Measurements from ENCODE around the gene MXRA5.
"Not testable (repeated sequence)": the region's sequence is repeated elsewhere in the genome, so short reads cannot be mapped to it uniquely, and the experiment has no call there.

Gene MXRA5

GRCh38 chrX:3346501-3347259 is at the start of gene MXRA5:
Gene MXRA5, minus strand, starts transcription at chrX:3346652. Its CDS starts 2,819 bp downstream, at chrX:3343833.
- DNase-seq (ENCODE audit: low read depth): peak; percentile 61

DNA sequence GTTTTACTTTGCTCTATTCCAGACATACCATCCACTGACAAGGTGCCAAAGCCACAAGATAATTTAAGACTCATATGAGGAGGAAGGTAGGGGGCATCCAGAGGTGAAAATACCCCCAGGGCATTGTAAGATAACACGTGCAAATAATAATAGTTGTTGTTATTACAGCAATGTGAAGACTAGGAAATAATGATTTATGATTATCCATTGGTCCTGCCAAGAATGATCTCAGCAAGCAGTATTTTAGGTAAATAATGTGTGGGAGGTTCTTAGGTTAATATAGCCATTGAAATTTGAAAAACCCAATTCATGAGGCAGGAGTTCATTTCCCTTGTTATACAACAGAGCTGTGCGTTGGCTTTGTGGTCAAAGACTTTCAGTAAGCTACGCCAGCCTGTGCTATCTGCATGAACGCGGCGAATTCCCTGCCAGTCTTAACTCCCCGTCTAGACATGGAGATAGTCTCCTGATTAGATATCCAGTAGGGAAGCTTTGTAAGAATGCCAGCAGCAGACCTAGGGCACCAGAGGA is 47.2 kb upstream of the MXRA5 start:
- DNase-seq (ENCODE audit: low read depth): no peak

GRCh38 chrX:3393178-3393577 is 46.7 kb upstream of the MXRA5 start:
- DNase-seq (ENCODE audit: low read depth): peak; percentile 31

GRCh38 chrX:3388457-3388856 is 42.0 kb upstream of the MXRA5 start:
- no peak for DNase-seq (ENCODE audit: low read depth)

DNA sequence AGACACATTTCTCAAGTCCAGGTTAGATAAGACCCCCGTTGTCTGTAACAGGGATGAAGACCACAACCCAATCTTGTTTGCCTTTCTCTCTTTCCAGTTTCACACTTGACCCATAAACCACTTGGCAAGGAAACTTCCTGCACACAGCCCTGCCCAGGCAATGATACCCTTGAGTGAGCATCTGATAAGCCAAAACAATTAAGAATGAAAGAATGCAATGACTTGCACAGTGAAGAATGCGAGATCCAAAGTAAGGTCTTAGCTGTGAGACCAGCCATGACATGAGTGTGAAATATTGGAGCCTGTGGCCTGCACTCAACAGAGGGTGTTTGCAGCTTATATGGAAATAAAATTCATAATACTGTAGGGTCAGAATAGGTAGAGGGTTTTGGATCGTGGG is 37.9 kb upstream of the MXRA5 start:
- peak; percentile 63 for DNase-seq (ENCODE audit: low read depth)

- DNase-seq (ENCODE audit: low read depth): no peak
These were observed 34.2 kb upstream of the MXRA5 start for GRCh38 chrX:3380603-3381002.

GRCh38 chrX:3379111-3379510 is 32.7 kb upstream of the MXRA5 start:
- no peak for DNase-seq (ENCODE audit: low read depth)

GRCh38 chrX:3378156-3378555 is 31.7 kb upstream of the MXRA5 start:
- DNase-seq (ENCODE audit: low read depth): no peak

GRCh38 chrX:3377560-3377959 is 31.1 kb upstream of the MXRA5 start:
- no peak for DNase-seq (ENCODE audit: low read depth)

DNA sequence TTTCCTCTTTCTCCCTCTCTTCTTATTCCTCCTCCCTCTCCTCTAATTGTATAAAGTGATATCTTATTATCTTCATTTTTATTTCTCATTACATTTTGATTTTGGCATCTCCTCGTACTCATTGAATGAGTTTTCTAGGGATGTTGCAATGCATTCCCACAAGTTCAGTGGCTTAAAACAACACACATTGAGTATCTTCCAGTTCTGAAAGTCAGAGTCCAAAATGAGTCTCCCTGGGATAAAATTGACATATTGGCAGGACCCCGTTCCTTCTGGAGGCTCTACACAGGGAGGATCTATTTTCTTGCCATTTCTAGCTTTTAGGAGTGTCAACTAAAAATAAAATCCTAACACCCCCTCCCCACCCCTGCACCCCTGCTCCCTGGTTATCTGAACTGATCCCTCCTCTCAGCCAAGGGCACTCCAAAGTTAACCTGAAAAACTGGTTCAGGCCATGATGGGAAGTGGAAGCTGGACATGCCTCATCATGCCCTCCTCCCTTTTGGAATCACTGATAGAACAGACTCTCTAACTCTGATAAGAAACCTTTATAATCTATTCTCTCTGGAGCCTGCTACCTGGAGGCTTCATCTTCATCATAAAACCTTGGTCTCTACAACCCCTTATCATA is 29.5 kb upstream of the MXRA5 start:
- not testable (repeated sequence) for DNase-seq (ENCODE audit: low read depth)

- DNase-seq (ENCODE audit: low read depth): no peak
These were observed 27.8 kb upstream of the MXRA5 start for GRCh38 chrX:3374108-3374800.

DNA sequence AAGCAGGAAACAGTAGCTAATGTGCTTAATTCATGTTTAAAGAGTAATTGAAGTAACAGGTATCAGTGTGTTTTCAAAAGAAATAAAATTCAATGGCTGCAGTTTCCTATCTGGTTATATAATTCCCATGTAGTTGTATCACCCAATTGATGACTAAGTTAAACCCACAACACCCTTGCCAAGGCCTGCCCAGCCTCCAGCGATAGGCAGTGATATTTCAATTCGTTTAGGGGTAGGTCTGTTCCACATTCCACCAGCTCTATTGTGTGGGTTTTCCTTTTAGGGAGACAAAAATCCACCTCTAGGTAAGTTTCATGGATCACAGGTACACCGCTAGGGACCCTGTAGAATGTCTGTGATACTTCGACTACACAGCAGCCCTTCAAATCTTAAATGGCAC is 24.7 kb upstream of the MXRA5 start:
- DNase-seq (ENCODE audit: low read depth): no peak

DNA sequence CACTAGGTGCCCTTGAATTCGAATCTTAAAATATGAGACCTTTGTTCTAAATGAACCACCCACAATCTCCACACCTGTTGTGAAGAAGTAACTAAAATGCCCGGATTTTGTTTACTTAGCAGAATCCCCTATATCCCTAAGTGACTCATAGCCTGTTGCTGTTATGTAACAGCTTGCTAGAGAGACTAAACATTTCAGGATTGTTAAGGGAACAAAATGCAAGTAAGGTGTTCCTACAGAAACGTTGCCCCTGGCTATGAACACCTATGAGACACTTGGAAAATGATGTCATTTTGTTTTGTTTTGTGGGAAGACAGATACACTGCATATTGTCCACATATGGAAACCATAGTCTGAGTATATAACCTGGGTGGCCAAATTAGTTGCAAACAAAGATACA is 24.2 kb upstream of the MXRA5 start:
- no peak for DNase-seq (ENCODE audit: low read depth)

DNA sequence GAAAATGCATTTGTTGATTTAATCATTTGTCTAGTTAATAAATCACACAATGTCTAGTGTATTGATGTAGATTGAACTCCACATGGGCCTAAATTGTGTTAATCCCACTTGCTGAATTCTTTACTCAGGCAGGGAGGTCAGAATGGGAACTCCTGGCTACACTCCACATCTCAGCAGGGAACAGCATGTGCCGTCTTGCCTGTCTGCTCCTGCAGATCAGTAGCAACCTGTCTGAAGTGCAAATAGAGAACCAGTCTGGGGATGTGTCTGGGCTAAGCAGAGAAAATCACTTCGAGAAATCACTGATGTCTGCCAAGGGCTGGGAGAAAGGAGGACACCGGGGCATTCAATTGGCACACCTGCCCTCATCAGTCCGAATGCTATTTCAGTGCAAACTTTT is 16.5 kb upstream of the MXRA5 start:
- no peak for DNase-seq (ENCODE audit: low read depth)

GRCh38 chrX:3360881-3361280 is 14.4 kb upstream of the MXRA5 start:
- DNase-seq (ENCODE audit: low read depth): no peak

DNA sequence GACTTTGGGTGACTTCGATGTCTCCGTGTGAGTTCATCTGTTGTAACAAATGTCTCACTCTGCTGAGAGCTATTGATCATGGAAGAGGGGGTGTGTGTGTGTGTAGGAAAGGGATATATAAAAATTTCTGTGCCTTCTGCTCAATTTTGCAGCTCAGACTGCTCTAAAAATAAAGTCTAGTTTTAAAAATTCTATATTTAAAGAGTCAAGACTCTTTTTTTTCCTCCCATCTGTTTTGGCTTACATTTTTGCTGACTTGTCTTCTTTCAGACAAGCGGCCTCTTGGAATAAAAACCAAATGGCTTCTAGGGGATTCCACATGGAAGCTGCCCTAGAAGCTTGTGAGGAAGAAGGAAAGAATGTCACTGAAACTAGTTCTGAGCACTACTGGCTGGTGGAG is 6.3 kb upstream of the MXRA5 start:
- DNase-seq (ENCODE audit: low read depth): not testable (repeated sequence)

DNA sequence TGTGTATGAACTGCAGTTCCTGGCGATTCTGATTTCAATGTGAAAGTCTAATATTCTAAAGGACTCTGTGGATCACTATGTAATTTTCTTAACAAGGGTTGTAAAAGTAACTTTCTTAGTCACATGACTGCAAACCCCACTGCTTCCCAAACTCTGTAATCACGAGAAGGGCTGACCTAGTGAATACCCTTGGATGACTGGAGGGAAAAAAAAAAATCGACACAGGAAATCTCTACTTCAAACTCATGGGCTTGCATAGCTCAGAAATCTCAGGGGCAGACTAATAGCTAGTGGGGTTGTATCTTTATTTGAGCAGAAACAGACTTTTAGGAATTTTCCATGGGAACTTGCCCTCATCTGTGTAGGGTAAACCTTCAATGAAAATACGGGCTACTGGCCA is 4.8 kb upstream of the MXRA5 start:
- DNase-seq (ENCODE audit: low read depth): peak; percentile 17

GRCh38 chrX:3348191-3348590 is 1.7 kb upstream of the MXRA5 start:
- DNase-seq (ENCODE audit: low read depth): no peak

- DNase-seq (ENCODE audit: low read depth): peak; percentile 73
These were observed 916 bp downstream of the MXRA5 start for GRCh38 chrX:3345281-3346191.

DNA sequence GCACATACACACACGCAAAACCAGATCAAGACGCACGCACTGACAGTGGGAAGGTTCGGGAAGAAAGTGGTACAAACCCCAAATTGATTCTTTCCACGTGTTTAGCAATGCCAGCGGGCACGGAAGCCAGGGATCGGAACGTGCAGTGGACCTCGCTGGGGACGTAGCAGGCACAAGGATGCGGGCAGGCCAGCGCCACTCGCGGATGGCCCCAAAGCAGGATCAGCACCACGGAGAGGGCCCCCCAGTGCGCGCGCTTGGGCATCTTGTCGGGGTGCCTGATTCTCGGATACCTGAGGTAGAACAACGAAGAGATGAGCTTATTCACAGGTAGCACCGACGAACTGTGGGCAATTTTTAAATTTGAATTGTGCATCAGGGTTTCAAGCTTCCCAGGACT is 2.9 kb downstream of the MXRA5 start:
- peak; percentile 2 for DNase-seq (ENCODE audit: low read depth)

DNA sequence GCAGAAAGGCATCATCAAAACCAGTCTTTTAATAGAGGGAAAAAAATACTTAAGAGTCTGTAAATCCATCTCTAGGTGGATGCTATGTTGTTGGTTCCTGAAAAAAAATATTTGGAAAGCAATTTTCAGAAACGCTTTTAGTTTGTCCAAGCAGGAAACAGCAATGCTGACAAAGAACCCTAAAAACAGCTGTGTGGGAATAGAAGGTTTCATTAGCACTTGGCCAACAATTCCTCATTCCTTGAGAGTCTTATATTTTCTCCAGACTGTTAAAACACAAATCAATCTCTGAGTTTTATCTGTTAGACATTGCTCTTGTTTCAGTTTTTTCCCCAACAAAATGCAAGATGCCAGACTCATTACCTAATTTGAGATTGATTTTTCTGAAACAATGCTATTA is 6.4 kb downstream of the MXRA5 start:
- DNase-seq (ENCODE audit: low read depth): no peak

DNA sequence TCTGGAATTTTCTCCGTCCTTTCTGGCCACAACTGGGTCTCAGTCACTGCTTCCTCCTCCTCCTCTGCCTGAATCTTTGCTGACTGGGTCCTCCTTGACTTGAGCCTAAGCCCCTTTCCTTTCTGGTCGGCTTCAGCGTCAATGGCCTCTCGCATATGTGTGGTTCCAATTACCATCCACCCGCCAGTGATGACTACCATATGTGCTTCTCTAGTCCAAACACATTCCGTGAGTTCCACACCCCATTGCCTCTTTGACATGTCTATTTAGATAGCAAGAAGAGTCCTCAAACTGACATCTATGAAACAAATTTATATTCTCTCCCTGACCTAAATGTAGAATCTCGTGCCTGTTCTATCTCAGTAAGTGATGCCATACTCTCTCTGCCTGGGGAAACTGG is 19.8 kb downstream of the MXRA5 start:
- peak; percentile 90 for DNase-seq (ENCODE audit: low read depth)
